Kasumi-1 (cell line): ENCODE results near the gene SYNJ2BP.

ENCODE experiments used
- DNase-seq, 2 experiments: peaks; one replicate each; lab custom pipeline; 2025; lab: John Stamatoyannopoulos, UW

SYNJ2BP gene

DNA sequence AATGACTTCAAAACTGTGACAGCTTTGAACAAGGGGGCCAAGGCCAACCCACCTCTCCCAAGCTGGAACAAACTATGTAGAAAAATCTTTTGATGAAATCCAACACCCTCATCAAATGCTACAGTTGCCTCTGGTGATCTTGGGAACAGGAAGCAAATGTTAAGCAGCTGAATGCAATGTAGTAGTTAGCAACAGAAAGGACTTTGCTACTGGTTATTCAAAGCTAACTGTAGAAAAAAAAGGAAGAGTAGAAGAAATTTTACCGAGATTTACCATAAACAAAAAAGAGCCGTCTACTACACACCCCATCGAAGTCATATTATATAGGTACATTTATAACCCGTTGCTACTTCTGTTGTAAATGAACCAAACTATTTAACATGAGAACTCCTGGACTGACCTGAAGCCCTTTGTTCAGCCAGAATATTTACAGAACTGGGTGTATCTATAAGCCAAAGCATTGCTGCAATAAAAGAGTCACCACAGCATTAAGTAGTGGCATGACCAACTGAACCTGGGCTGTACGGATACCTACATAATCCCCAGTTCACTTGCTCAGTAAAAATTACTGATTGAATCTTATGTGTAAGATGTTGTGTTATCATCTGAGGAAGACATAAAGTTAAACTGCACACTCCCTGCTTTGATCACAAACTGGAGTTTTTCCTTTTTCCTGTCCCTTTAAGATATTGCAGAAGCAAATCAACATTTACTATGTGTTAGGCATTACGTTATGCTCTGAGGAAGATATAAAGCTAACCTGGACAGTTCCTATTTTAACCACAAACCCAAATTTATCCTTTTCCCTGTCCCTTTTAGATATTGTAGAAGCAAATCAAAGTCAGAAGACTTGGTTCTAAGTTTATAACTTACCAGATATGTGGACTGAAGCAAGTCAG is 25.1 kb downstream of the SYNJ2BP start:
- no peak for DNase-seq

DNA sequence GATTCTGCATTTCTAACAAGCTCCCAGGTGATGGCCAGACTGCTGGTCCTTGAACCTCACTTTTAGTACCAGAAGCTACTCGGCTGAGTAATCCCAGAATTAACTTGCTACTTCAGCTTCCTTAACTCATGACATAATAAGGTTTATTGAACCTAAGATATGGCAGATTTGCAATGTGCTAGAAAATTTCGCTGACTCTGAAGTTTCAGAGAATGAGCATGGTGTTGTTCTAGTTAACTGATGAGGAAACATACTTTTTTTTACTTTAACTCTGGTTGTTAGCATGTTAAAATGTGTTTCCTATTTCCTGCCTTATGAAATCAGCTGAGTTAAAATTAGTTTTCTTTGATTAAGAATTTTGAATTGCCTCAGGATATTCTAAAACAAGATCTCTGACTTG is 34.4 kb downstream of the SYNJ2BP start:
- DNase-seq = no peak

- no peak for DNase-seq
These were observed 36.1 kb downstream of the SYNJ2BP start for GRCh38 chr14:70380824-70381223.

DNA sequence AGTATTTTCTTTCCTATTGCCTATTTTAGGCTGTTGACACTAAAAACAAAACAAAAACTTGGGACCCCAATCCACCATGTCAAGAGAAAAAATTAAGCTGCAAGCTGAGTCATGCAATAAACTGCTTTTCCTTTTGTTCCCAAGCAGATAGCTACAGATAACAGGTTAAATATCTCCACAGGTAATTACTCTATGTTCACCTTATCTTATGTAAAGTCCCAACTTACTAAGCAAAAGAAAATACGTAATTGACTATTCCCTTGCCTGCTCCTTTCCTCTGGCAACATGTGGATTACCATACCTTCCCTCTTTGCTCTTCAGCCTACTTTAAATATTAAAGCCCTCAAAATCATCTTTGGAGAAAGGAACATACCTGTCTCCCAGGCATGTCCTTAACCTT is 38.2 kb downstream of the SYNJ2BP start:
- DNase-seq = no peak
